HepG2 (cell line): Measurements from ENCODE around the gene CTF1. TPM values are rescaled to one million over a fixed set of nuclear protein-coding genes. Genes with fewer than 3 reads are reported as not detected.
A peak's percentile ranks its signal among the peaks of the same experiment; 100 is the strongest.

Experiments
- ATAC-seq: fragments of 200-7000 bp; cut with Tn5 transposase; 3 replicates; pipeline ENCODE4 v1.9.1; 2020; ENCODE audit warnings: mild to moderate bottlenecking, moderate library complexity
- BruUV-seq: library from RNA; stranded (reverse); fragments of 400-500 nt; replicated peaks from 2 replicates; lab custom pipeline; 2021; lab: Mats Ljungman, UMichigan
- CTCF ChIA-PET: fragments of 300-600 bp; formaldehyde crosslinking; extraction: SDS; loops from one replicate; lab custom pipeline; 2021; ENCODE audit warnings: low total read pairs, inconsistent platforms, low intra/inter-chr PET ratio; lab: Yijun Ruan, JAX
- POLR2A ChIA-PET: fragments of 350-600 bp; sonication (Branson Sonifier 250); formaldehyde crosslinking; loops from one replicate; lab custom pipeline; 2020; ENCODE audit warnings: antibody characterized with exemption, inconsistent platforms; lab: Yijun Ruan, JAX
- DNase-seq: peaks from one replicate; pipeline ENCODE4 v3.0.0-alpha.2; 2015; ENCODE audit warnings: low spot score
- FAIRE-seq: peaks from 3 replicates; lab custom pipeline; 2011; peaks lifted over from hg19 to GRCh38; lab: Jason Lieb, UNC
- H2AFZ ChIP-seq: one replicate; pipeline ENCODE4 v1.6.1; 2011; ENCODE audit warnings: low read length, inconsistent platforms
- H3K27ac ChIP-seq: fragments of 300-600 bp; 3 replicates; pipeline ENCODE4 v1.8.0; 2011; ENCODE audit warnings: mixed run types, mild to moderate bottlenecking, mixed read lengths, low read length, inconsistent platforms; ENCODE audit not compliant: insufficient read depth; ENCODE audit errors: extremely low read length
- H3K27me3 ChIP-seq, 2 experiments: fragments of 200-600 bp in 1 of 2; 2 replicates in 1 of 2; 3 replicates in 1 of 2; pipeline versions ENCODE4 v1.6.0 to v1.8.0; 2011; ENCODE audit warnings: low read length in 2 of 2, mild to moderate bottlenecking in 2 of 2, moderate library complexity in 2 of 2, inconsistent platforms in 1 of 2; ENCODE audit not compliant: insufficient read depth in 2 of 2, control insufficient read depth in 1 of 2
- H3K36me3 ChIP-seq, 2 experiments: fragments of 200-600 bp in 1 of 2; replicated peaks in 1 of 2; 2 replicates in 1 of 2; 3 replicates in 1 of 2; pipeline versions ENCODE4 v1.5.1 to v1.8.0; 2011; ENCODE audit warnings: low read length in 2 of 2, inconsistent platforms in 1 of 2; ENCODE audit not compliant: insufficient read depth in 2 of 2, control insufficient read depth in 1 of 2
- H3K4me1 ChIP-seq: 2 replicates; pipeline ENCODE4 v1.5.1; 2012; ENCODE audit warnings: low read length, inconsistent platforms; ENCODE audit not compliant: insufficient read depth
- H3K4me2 ChIP-seq: 2 replicates; pipeline ENCODE4 v1.6.0; 2011; ENCODE audit warnings: low read depth, low read length, inconsistent platforms
- H3K4me3 ChIP-seq, 3 experiments: fragments of 200-600 bp in 1 of 3; sonication (generic), shearing (Covaris generic) in 1 of 3; replicated peaks in 1 of 3; 2 replicates each; pipeline ENCODE4 v1.5.1; 2011 to 2016; ENCODE audit warnings: low read length in 3 of 3, inconsistent platforms in 2 of 3, low read depth in 2 of 3, mild to moderate bottlenecking in 2 of 3, control low read depth in 1 of 3, mixed read lengths in 1 of 3; ENCODE audit not compliant: insufficient read depth in 1 of 3
- H3K79me2 ChIP-seq: one replicate; pipeline ENCODE4 v1.6.1; 2011; ENCODE audit warnings: low read length, inconsistent platforms; ENCODE audit not compliant: insufficient read depth
- H3K9ac ChIP-seq: 2 replicates; pipeline ENCODE4 v1.6.0; 2011; ENCODE audit warnings: mild to moderate bottlenecking, low read depth, low read length, inconsistent platforms; ENCODE audit not compliant: insufficient read depth
- H3K9me3 ChIP-seq: 2 replicates; pipeline ENCODE4 v1.5.1; 2012; ENCODE audit warnings: mild to moderate bottlenecking, low read length
- H4K20me1 ChIP-seq: 2 replicates; pipeline ENCODE4 v1.6.0; 2011; ENCODE audit warnings: inconsistent platforms, mild to moderate bottlenecking, low read length, moderate library complexity; ENCODE audit not compliant: insufficient read depth
- CREM ChIP-seq, 2 experiments: sonication (generic) in 1 of 2; formaldehyde crosslinking in 1 of 2; IDR thresholded peaks; 2 replicates each; pipeline versions ENCODE4 v1.4.0 to v1.6.1; 2016 to 2020; ENCODE audit warnings: antibody characterized with exemption in 1 of 2, mild to moderate bottlenecking in 1 of 2, missing genetic modification reagents in 1 of 2
- FOXC1 ChIP-seq: sonication (generic); formaldehyde crosslinking; IDR thresholded peaks from 2 replicates; pipeline ENCODE4 v1.8.0; 2022; ENCODE audit warnings: mild to moderate bottlenecking, missing genetic modification reagents, borderline replicate concordance
- FOXM1 ChIP-seq: sonication (generic); formaldehyde crosslinking; IDR thresholded peaks from 2 replicates; pipeline ENCODE4 v1.5.0; 2020; ENCODE audit warnings: missing genetic modification reagents
- KDM6A ChIP-seq: IDR thresholded peaks from 2 replicates; pipeline ENCODE4 v1.6.1; 2016; ENCODE audit warnings: low read depth
- POLR2A ChIP-seq, 2 experiments: IDR thresholded peaks; 2 replicates each; pipeline ENCODE4 v1.6.1; 2011; ENCODE audit warnings: low read depth in 2 of 2, low read length in 2 of 2, mild to moderate bottlenecking in 1 of 2, moderate library complexity in 1 of 2; ENCODE audit not compliant: insufficient read depth in 1 of 2
- SALL1 ChIP-seq: sonication (generic); formaldehyde crosslinking; IDR thresholded peaks from 2 replicates; pipeline ENCODE4 v1.8.0; 2022; ENCODE audit warnings: mild to moderate bottlenecking, missing genetic modification reagents
- SP4 ChIP-seq: sonication (generic); formaldehyde crosslinking; IDR thresholded peaks from 2 replicates; pipeline ENCODE4 v1.8.1; 2023; ENCODE audit warnings: mild to moderate bottlenecking, missing genetic modification reagents
- SUZ12 ChIP-seq: fragments of 150-350 bp; IDR thresholded peaks from 2 replicates; pipeline ENCODE4 v1.6.1; 2014; ENCODE audit warnings: low read depth, low read length
- TARDBP ChIP-seq: sonication (generic); formaldehyde crosslinking; IDR thresholded peaks from 2 replicates; pipeline ENCODE4 v1.8.0; 2022; ENCODE audit warnings: mild to moderate bottlenecking, missing genetic modification reagents
- ZFX ChIP-seq: sonication (generic); formaldehyde crosslinking; IDR thresholded peaks from 2 replicates; pipeline ENCODE4 v1.4.0; 2020; ENCODE audit warnings: mild to moderate bottlenecking, low read depth, missing genetic modification reagents, moderate library complexity
- ZMYM4 ChIP-seq: sonication (generic); formaldehyde crosslinking; IDR thresholded peaks from 2 replicates; pipeline ENCODE4 v1.8.1; 2023; ENCODE audit warnings: mild to moderate bottlenecking, missing genetic modification reagents
- ZNF274 ChIP-seq: sonication (generic); formaldehyde crosslinking; IDR thresholded peaks from 2 replicates; pipeline ENCODE4 v1.5.1; 2020; ENCODE audit warnings: mild to moderate bottlenecking, missing genetic modification reagents
- ZNF740 ChIP-seq: sonication (generic); formaldehyde crosslinking; IDR thresholded peaks from 2 replicates; pipeline ENCODE4 v1.4.0; 2020; ENCODE audit warnings: missing genetic modification reagents
- ZNF782 ChIP-seq: sonication (generic); formaldehyde crosslinking; IDR thresholded peaks from 2 replicates; pipeline ENCODE4 v1.4.0; 2020; ENCODE audit warnings: missing genetic modification reagents, mild to moderate bottlenecking, borderline replicate concordance
- ZNF891 ChIP-seq: sonication (generic); formaldehyde crosslinking; IDR thresholded peaks from 2 replicates; pipeline ENCODE4 v1.5.0; 2020; ENCODE audit warnings: mild to moderate bottlenecking, missing genetic modification reagents
- ZXDC ChIP-seq: sonication (generic); formaldehyde crosslinking; IDR thresholded peaks from 2 replicates; pipeline ENCODE4 v1.5.0; 2020; ENCODE audit warnings: mild to moderate bottlenecking, missing genetic modification reagents
- WGBS: methylation state at CpG from one replicate; pipeline ENCODE4 v1.1.6; 2017; ENCODE audit warnings: low lambda C conversion rate; 5-methylcytosine and 5-hydroxymethylcytosine counted together
- in situ Hi-C: cut with HindIII; loops from 2 replicates; pipeline ENCODE4 v1.10.0; 2017; ENCODE audit warnings: low pct_unique_long_range_greater_than_20kb; ENCODE audit not compliant: extremely low pct_ligation_motif_present
- intact Hi-C: fragments of 100-400 bp; cut with micrococcal nuclease; formaldehyde crosslinking; loops from one replicate; pipeline ENCODE4 v1.10.0; 2022; ENCODE audit not compliant: unreplicated experiment
- polyA plus RNA-seq, 8 experiments: library from polyadenylated mRNA; depleted of rRNA in 3 of 8; stranded (reverse) in 7 of 8; unstranded in 1 of 8; fragments of >200 nt; fragmentation: Illumina TruSeq in 4 of 8; extraction: Trizol in 4 of 8; gene quantifications; 2 replicates each; pipeline versions ENCODE4 v1.2.1 to v1.2.3, GENCODE V29; 2011 to 2016; ENCODE audit warnings: low read depth in 4 of 8, missing spikeins in 1 of 8, mixed read lengths in 1 of 8; ENCODE audit not compliant: insufficient read depth in 1 of 8
- total RNA-seq, 5 experiments: library from RNA; depleted of rRNA; stranded (reverse); fragments of >200 nt; fragmentation: Illumina TruSeq; extraction: Trizol; gene quantifications; 2 replicates each; pipeline ENCODE4 v1.2.3, GENCODE V29; 2016; ENCODE audit warnings: low read depth in 1 of 5
- TF ChIP-seq, protein P1 (sequence below), 2 experiments: sonication (generic) in 1 of 2; formaldehyde crosslinking in 1 of 2; IDR thresholded peaks; 2 replicates each; pipeline versions ENCODE4 v1.4.0 to v1.6.1; 2016 to 2020; ENCODE audit warnings: borderline replicate concordance in 1 of 2, low read depth in 1 of 2, mild to moderate bottlenecking in 1 of 2, missing genetic modification reagents in 1 of 2

The CTF1 gene
- total and polyA plus RNA-seq, 2 of the 13 experiments (the other 11 are each of a cell fraction or from before 2014, with no cell fraction given), result 0.13 to 1.8 TPM

GRCh38 chr16:30927789-30928378 is 31.5 kb downstream of the CTF1 start:
- H4K20me1 ChIP-seq, result no peaks in the 10 kb centered on the region
- WGBS, result 78% methylated on average over 15 of the region's 15 CpGs
- H3K9me3 ChIP-seq, result no peaks in the 10 kb centered on the region
- peaks cover 15% of the 10 kb centered on the region for H3K4me1 ChIP-seq
- H3K27me3 ChIP-seq, result no peaks in the 10 kb centered on the region; a peak in 1 of 5 replicates
- POLR2A ChIA-PET, result interaction anchor here (0.7 to 2.4 kb wide), 4 partner anchors 14 to 252 kb away, joined by 3 to 8 read pairs (median 4); partner anchors contain the start of genes FUS and ORAI3
- no peak overlapping the region for H3K4me2 ChIP-seq
- no peak overlapping the region for H3K27ac ChIP-seq
- no peak overlapping the region for H2AFZ ChIP-seq
- ATAC-seq (peak; percentile 50), DNase-seq (peak; percentile 61), FAIRE-seq (peak; percentile 95)
- H3K4me3 ChIP-seq, result no peak overlapping the region
- peaks cover 11 to 25% of the 10 kb centered on the region in 2 experiments for H3K36me3 ChIP-seq
- intact Hi-C loops (loop anchor here (10.0 kb wide), 1 partner anchor 233 kb away; the partner anchor contains the start of gene SRCAP), in situ Hi-C loops (no loop called here)
- no peak overlapping the region for H3K9ac ChIP-seq
- CTCF ChIA-PET, result no interaction called here
- no TSS peak for BruUV-seq
- H3K79me2 ChIP-seq, result no peaks in the 10 kb centered on the region
- TF ChIP-seq ZNF740 (CRISPR knock-in tag), result peak; percentile 75
- TF ChIP-seq ZNF274 (CRISPR knock-in tag), result 0 out of 2 replicates have a peak, but pooled peaks have one; percentile 29
- peak; percentile 89 for TF ChIP-seq CREM (IDR thresholded peaks at IDR 0.05)
- TF ChIP-seq CREM (CRISPR knock-in tag; IDR thresholded peaks at IDR 0.05), result no peak
- 0 out of 2 replicates have a peak, but pooled peaks have one; percentile 45 for TF ChIP-seq ZNF782 (CRISPR knock-in tag)
- 0 out of 2 replicates have a peak, but pooled peaks have one; percentile 32 for TF ChIP-seq ZMYM4
- TF ChIP-seq KDM6A (CRISPR knock-in tag), result no peak
- no peak for TF ChIP-seq ZNF891 (CRISPR knock-in tag)
- TF ChIP-seq SALL1 (CRISPR knock-in tag), result 0 out of 2 replicates have a peak, but pooled peaks have one; percentile 13
- TF ChIP-seq ZFX, result peak; percentile 37; the same call in 1 of the 2 replicates
- TF ChIP-seq SP4 (CRISPR knock-in tag), result 0 out of 2 replicates have a peak, but pooled peaks have one; percentile 58
- 0 out of 4 replicates have a peak, but pooled peaks of 1 of the 2 experiments have one; percentile 36 for TF ChIP-seq POLR2A (IDR thresholded peaks at IDR 0.05; ENCODE audit: insufficient read depth in 1 of 2, low read depth in 2 of 2, low read length in 2 of 2)
- TF ChIP-seq FOXM1 (CRISPR knock-in tag), result no peak
- TF ChIP-seq ZXDC, result peak; percentile 60; the same call in 1 of the 2 replicates
- TF ChIP-seq, protein P1, sequence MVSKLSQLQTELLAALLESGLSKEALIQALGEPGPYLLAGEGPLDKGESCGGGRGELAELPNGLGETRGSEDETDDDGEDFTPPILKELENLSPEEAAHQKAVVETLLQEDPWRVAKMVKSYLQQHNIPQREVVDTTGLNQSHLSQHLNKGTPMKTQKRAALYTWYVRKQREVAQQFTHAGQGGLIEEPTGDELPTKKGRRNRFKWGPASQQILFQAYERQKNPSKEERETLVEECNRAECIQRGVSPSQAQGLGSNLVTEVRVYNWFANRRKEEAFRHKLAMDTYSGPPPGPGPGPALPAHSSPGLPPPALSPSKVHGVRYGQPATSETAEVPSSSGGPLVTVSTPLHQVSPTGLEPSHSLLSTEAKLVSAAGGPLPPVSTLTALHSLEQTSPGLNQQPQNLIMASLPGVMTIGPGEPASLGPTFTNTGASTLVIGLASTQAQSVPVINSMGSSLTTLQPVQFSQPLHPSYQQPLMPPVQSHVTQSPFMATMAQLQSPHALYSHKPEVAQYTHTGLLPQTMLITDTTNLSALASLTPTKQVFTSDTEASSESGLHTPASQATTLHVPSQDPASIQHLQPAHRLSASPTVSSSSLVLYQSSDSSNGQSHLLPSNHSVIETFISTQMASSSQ (IDR thresholded peaks at IDR 0.05; ENCODE audit: low read depth), result no peak
- TF ChIP-seq, protein P1 (CRISPR knock-in tag; IDR thresholded peaks at IDR 0.05; ENCODE audit: borderline replicate concordance), result 0 out of 2 replicates have a peak, but pooled peaks have one; percentile 37
- TF ChIP-seq TARDBP (CRISPR knock-in tag), result no peak
- peak; percentile 38; the same call in 1 of the 2 replicates for TF ChIP-seq SUZ12
- 0 out of 2 replicates have a peak, but pooled peaks have one; percentile 29 for TF ChIP-seq FOXC1
